Tibial nerve (tissue), 4 donors: ENCODE data around the gene GGACT. TPM values are rescaled to one million over a fixed set of nuclear protein-coding genes. Genes with fewer than 3 reads are reported as not detected.
"Not testable (repeated sequence)": the region's sequence is repeated elsewhere in the genome, so short reads cannot be mapped to it uniquely, and the experiment has no call there.

Source experiments
- DNase-seq, 2 donors: peaks; one replicate each; pipeline ENCODE4 v3.0.0-alpha.2; 2019; ENCODE audit warnings: low spot score in 2 of 2
- H3K27ac ChIP-seq, 4 donors: fragments of 200-600 bp; sonication (generic) in 3 of 4; one replicate each; pipeline ENCODE4 v1.5.1; 2017 to 2019; ENCODE audit warnings: mild to moderate bottlenecking in 1 of 4
- H3K27me3 ChIP-seq, 2 donors: fragments of 200-600 bp; sonication (generic) in 1 of 2; one replicate each; pipeline versions ENCODE4 v1.5.1 to v1.6.0; 2017 to 2019
- H3K36me3 ChIP-seq, 3 donors: fragments of 200-600 bp; sonication (generic); one replicate each; pipeline ENCODE4 v1.5.1; 2018 to 2019
- H3K4me1 ChIP-seq, 4 donors: fragments of 200-600 bp; sonication (generic) in 3 of 4; one replicate each; pipeline ENCODE4 v1.5.1; 2017 to 2019
- H3K4me3 ChIP-seq, 4 donors: fragments of 200-600 bp; sonication (generic) in 3 of 4; one replicate each; pipeline ENCODE4 v1.5.1; 2017 to 2019; ENCODE audit warnings: mild to moderate bottlenecking in 1 of 4, moderate library complexity in 1 of 4
- H3K9me3 ChIP-seq, 4 donors: fragments of 200-600 bp; sonication (generic) in 3 of 4; one replicate each; pipeline ENCODE4 v1.5.1; 2017 to 2019
- CTCF ChIP-seq, 5 experiments: fragments of 200-600 bp in 3 of 5; fragments of 450-650 bp in 2 of 5; sonication (generic) in 3 of 5; IDR thresholded peaks; one replicate each; pipeline ENCODE4 v1.5.1; 2016 to 2019; ENCODE audit warnings: antibody characterized with exemption in 5 of 5, mild to moderate bottlenecking in 3 of 5, moderate library complexity in 2 of 5
- EP300 ChIP-seq, 2 donors: sonication (generic); formaldehyde crosslinking; IDR thresholded peaks; one replicate each; pipeline ENCODE4 v1.6.1; 2017; ENCODE audit warnings: antibody characterized with exemption in 2 of 2, mild to moderate bottlenecking in 1 of 2
- POLR2A ChIP-seq, 2 donors: fragments of 450-650 bp; IDR thresholded peaks; one replicate each; pipeline ENCODE4 v1.6.1; 2017; ENCODE audit warnings: antibody characterized with exemption in 2 of 2, mild to moderate bottlenecking in 2 of 2, moderate library complexity in 2 of 2
- WGBS, 2 donors: methylation state at CpG; one replicate each; pipeline ENCODE4 v1.1.5; 2018; 5-methylcytosine and 5-hydroxymethylcytosine counted together
- total RNA-seq, 4 donors: library from RNA; depleted of rRNA; stranded (reverse); fragments of >200 nt; gene quantifications; one replicate each; pipeline ENCODE4 v1.1.0, GENCODE V29; 2016

GGACT gene
- total RNA-seq, 4 donors from 2014 or later = 2.4 to 5.2 (median 3.9) TPM

GRCh38 chr13:100528353-100528752 lies 60.2 kb downstream of the GGACT start:
- Histone ChIP-seq H3K4me3 (no peak overlapping the region), H3K27ac (no peak overlapping the region), H3K9me3 (peaks cover 0 to 7% (median 0%) of the 10 kb centered on the region in 4 donors), H3K4me1 (no peaks in the 10 kb centered on the region), H3K36me3 (peaks cover 0 to 63% (median 0%) of the 10 kb centered on the region in 3 donors), H3K27me3 (no peaks in the 10 kb centered on the region)
- no peak for DNase-seq
- 89 to 90% methylated on average over 9 of the region's 9 CpGs for WGBS, 2 donors
- no peak for TF ChIP-seq CTCF (IDR thresholded peaks at IDR 0.05)
- TF ChIP-seq POLR2A (IDR thresholded peaks at IDR 0.05) = no peak
- TF ChIP-seq EP300 (IDR thresholded peaks at IDR 0.05) = no peak

GRCh38 chr13:100527644-100528043 lies 60.9 kb downstream of the GGACT start:
- Histone ChIP-seq H3K4me1 (no peaks in the 10 kb centered on the region), H3K27me3 (no peaks in the 10 kb centered on the region), H3K27ac (no peak overlapping the region), H3K9me3 (peaks cover 0 to 7% (median 0%) of the 10 kb centered on the region in 4 donors), H3K4me3 (no peak overlapping the region), H3K36me3 (peaks cover 0 to 57% (median 2%) of the 10 kb centered on the region in 3 donors)
- 85 to 88% methylated on average over 9 of the region's 9 CpGs for WGBS, 2 donors
- DNase-seq = no peak
- TF ChIP-seq POLR2A (IDR thresholded peaks at IDR 0.05) (no peak), EP300 (IDR thresholded peaks at IDR 0.05) (no peak), CTCF (IDR thresholded peaks at IDR 0.05) (no peak)

GRCh38 chr13:100526318-100527000 lies 62.1 kb downstream of the GGACT start:
- DNase-seq = no peak
- 88 to 94% methylated on average over 23 to 24 of the region's 27 CpGs for WGBS, 2 donors
- H3K4me1 ChIP-seq = no peaks in the 10 kb centered on the region
- no peaks in the 10 kb centered on the region for H3K27me3 ChIP-seq
- no peak for TF ChIP-seq POLR2A (IDR thresholded peaks at IDR 0.05)
- no peak for TF ChIP-seq EP300 (IDR thresholded peaks at IDR 0.05)
- no peak for TF ChIP-seq CTCF (IDR thresholded peaks at IDR 0.05)
- peaks cover 0 to 45% (median 2%) of the 10 kb centered on the region in 3 donors for H3K36me3 ChIP-seq
- H3K4me3 ChIP-seq = no peak overlapping the region
- no peaks in the 10 kb centered on the region for H3K9me3 ChIP-seq
- no peak overlapping the region for H3K27ac ChIP-seq

- DNase-seq = no peak
- H3K36me3 ChIP-seq = peaks cover 0 to 39% (median 2%) of the 10 kb centered on the region in 3 donors
Observed at GRCh38 chr13:100525453-100526317, 62.9 kb downstream of the GGACT start.

GRCh38 chr13:100524688-100525087 lies 63.9 kb downstream of the GGACT start:
- not testable (repeated sequence) for H3K27ac ChIP-seq, H3K4me3 ChIP-seq, H3K27me3 ChIP-seq, H3K4me1 ChIP-seq, DNase-seq, H3K9me3 ChIP-seq
- H3K36me3 ChIP-seq = peaks cover 0 to 34% (median 2%) of the 10 kb centered on the region in 3 donors
- WGBS, 2 donors = 97 to 99% methylated on average over 5 of the region's 5 CpGs

More at GRCh38 chr13:100525453-100526317, 62.9 kb downstream of the GGACT start:
- Histone ChIP-seq H3K4me1 (no peaks in the 10 kb centered on the region), H3K27me3 (no peaks in the 10 kb centered on the region), H3K9me3 (no peaks in the 10 kb centered on the region), H3K27ac (no peak overlapping the region), H3K4me3 (no peak overlapping the region)
- 79 to 81% methylated on average over 15 to 17 of the region's 17 CpGs for WGBS, 2 donors
- TF ChIP-seq EP300 (IDR thresholded peaks at IDR 0.05) (no peak), POLR2A (IDR thresholded peaks at IDR 0.05) (no peak), CTCF (IDR thresholded peaks at IDR 0.05) (no peak)
